Measurements from ENCODE around the gene DNAJA1.

DNA sequence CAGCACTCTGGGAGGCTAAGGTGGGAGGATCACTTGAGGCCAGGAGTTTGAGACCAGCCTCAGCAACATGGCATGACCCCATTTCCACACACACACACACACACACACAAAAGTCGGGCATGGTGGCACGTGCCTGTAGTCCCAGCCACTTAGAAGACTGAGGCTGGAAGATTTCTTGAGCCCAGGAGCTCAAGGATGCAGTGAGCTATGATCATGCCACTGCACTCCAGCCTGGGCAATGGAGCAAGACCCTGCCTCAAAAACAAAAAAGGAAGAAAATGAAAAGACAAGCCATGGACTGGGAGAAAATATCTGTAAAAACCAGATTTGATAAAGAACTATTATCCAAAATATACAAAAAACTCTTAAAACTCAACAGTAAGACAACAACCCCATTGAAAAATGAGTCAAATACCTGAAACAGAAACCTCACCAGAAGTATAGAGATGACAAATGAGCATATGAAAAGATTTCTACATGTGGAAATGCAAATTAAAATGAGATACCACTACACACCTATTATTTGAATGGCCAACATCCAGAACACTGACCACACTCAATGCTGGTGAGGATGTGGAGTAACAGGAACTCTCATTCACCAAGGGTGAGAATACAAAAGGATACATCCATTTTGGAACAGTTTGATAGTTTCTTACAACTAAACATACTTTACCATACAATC lies 24.7 kb downstream of the DNAJA1 start:
- TF ChIP-seq, protein P1, sequence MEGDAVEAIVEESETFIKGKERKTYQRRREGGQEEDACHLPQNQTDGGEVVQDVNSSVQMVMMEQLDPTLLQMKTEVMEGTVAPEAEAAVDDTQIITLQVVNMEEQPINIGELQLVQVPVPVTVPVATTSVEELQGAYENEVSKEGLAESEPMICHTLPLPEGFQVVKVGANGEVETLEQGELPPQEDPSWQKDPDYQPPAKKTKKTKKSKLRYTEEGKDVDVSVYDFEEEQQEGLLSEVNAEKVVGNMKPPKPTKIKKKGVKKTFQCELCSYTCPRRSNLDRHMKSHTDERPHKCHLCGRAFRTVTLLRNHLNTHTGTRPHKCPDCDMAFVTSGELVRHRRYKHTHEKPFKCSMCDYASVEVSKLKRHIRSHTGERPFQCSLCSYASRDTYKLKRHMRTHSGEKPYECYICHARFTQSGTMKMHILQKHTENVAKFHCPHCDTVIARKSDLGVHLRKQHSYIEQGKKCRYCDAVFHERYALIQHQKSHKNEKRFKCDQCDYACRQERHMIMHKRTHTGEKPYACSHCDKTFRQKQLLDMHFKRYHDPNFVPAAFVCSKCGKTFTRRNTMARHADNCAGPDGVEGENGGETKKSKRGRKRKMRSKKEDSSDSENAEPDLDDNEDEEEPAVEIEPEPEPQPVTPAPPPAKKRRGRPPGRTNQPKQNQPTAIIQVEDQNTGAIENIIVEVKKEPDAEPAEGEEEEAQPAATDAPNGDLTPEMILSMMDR (IDR thresholded peaks at IDR 0.05): no peak
- no peak for TF ChIP-seq POLR2A (IDR thresholded peaks at IDR 0.05)
